GM12878 (cell line): ENCODE results near the gene ATL3. TPM values are rescaled to one million over a fixed set of nuclear protein-coding genes. Genes with fewer than 3 reads are reported as not detected.

Experiments used
- ATAC-seq: fragments of 200-7000 bp; cut with Tn5 transposase; 3 replicates; pipeline ENCODE4 v1.9.1; 2020; ENCODE audit warnings: mild to moderate bottlenecking, moderate library complexity
- BruUV-seq: library from RNA; stranded (reverse); fragments of 400-500 nt; replicated peaks from 2 replicates; lab custom pipeline; 2021; lab: Mats Ljungman, UMichigan
- CTCF ChIA-PET: fragments of 300-600 bp; sonication (Branson Sonifier 250); formaldehyde crosslinking; extraction: SDS; loops from one replicate; lab custom pipeline; 2021; ENCODE audit warnings: inconsistent platforms; lab: Yijun Ruan, JAX
- POLR2A ChIA-PET: fragments of 350-600 bp; formaldehyde crosslinking; extraction: SDS; loops from one replicate; lab custom pipeline; 2021; ENCODE audit warnings: inconsistent platforms; lab: Charles Lee
- RAD21 ChIA-PET: fragments of 300-600 bp; sonication (Branson Sonifier 250); formaldehyde crosslinking; loops from one replicate; lab custom pipeline; 2023; ENCODE audit warnings: antibody characterized with exemption; ENCODE audit not compliant: unreplicated experiment; lab: Charles Lee
- SMC1A ChIA-PET: fragments of 300-600 bp; sonication (Branson Sonifier 250); formaldehyde crosslinking; loops from one replicate; lab custom pipeline; 2023; ENCODE audit not compliant: unreplicated experiment, uncharacterized antibody; lab: Charles Lee
- DNase-seq: peaks from one replicate; pipeline ENCODE4 v3.0.0-alpha.2; 2011; ENCODE audit warnings: low read depth, low spot score
- FAIRE-seq: peaks from 3 replicates; lab custom pipeline; 2011; peaks lifted over from hg19 to GRCh38; lab: Jason Lieb, UNC
- H2AFZ ChIP-seq: 2 replicates; pipeline ENCODE4 v1.6.0; 2011; ENCODE audit warnings: low read depth, low read length, control low read depth; ENCODE audit not compliant: control insufficient read depth
- H3K27ac ChIP-seq: 2 replicates; pipeline ENCODE4 v1.5.1; 2011; ENCODE audit warnings: control low read depth; ENCODE audit not compliant: control insufficient read depth, insufficient read depth
- H3K27me3 ChIP-seq, 2 experiments: replicated peaks in 1 of 2; 2 replicates each; pipeline versions ENCODE4 v1.6.0 to v1.6.1; 2011; ENCODE audit warnings: low read length in 1 of 2; ENCODE audit not compliant: control insufficient read depth in 2 of 2, insufficient read depth in 2 of 2
- H3K36me3 ChIP-seq, 2 experiments: 2 replicates each; pipeline ENCODE4 v1.5.1; 2011; ENCODE audit warnings: low read length in 1 of 2; ENCODE audit not compliant: control insufficient read depth in 2 of 2, insufficient read depth in 2 of 2
- H3K4me1 ChIP-seq: 2 replicates; pipeline ENCODE4 v1.6.1; 2011; ENCODE audit warnings: mild to moderate bottlenecking, low read length, moderate library complexity, mixed read lengths; ENCODE audit not compliant: control insufficient read depth, insufficient read depth
- H3K4me2 ChIP-seq: 2 replicates; pipeline ENCODE4 v1.6.0; 2011; ENCODE audit warnings: control low read depth; ENCODE audit not compliant: control insufficient read depth, insufficient read depth
- H3K4me3 ChIP-seq: fragments of 200-600 bp; sonication (generic); 2 replicates; pipeline ENCODE4 v1.5.1; 2016
- H3K79me2 ChIP-seq: 2 replicates; pipeline ENCODE4 v1.6.0; 2011; ENCODE audit warnings: low read length; ENCODE audit not compliant: control insufficient read depth, insufficient read depth
- H3K9ac ChIP-seq: 2 replicates; pipeline ENCODE4 v1.8.0; 2011; ENCODE audit warnings: low read length, control low read depth, mixed read lengths; ENCODE audit not compliant: control insufficient read depth, insufficient read depth
- H3K9me3 ChIP-seq: replicated peaks from 3 replicates; pipeline ENCODE4 v1.5.1; 2011; ENCODE audit warnings: mild to moderate bottlenecking, low read length; ENCODE audit not compliant: control insufficient read depth, insufficient read depth
- H4K20me1 ChIP-seq: 2 replicates; pipeline ENCODE4 v1.6.0; 2011; ENCODE audit not compliant: control insufficient read depth, insufficient read depth
- CBX3 ChIP-seq: fragments of 200-600 bp; sonication (generic); IDR thresholded peaks from 2 replicates; pipeline ENCODE4 v1.6.1; 2016; ENCODE audit warnings: low read depth, borderline replicate concordance
- FOS ChIP-seq: IDR thresholded peaks from 3 replicates; pipeline ENCODE4 v1.6.1; 2011; ENCODE audit warnings: borderline replicate concordance; ENCODE audit not compliant: insufficient read length; ENCODE audit errors: extremely low read depth
- IKZF1 ChIP-seq: fragments of 450-650 bp; conservative IDR thresholded peaks from 2 replicates; pipeline ENCODE4 v1.6.1; 2017; ENCODE audit warnings: antibody characterized with exemption, mild to moderate bottlenecking
- MEF2A ChIP-seq: IDR thresholded peaks from 2 replicates; pipeline ENCODE4 v1.6.1; 2011; ENCODE audit warnings: low read depth, mild to moderate bottlenecking, low read length, moderate library complexity; ENCODE audit not compliant: insufficient read depth
- MEF2B ChIP-seq: fragments of 450-650 bp; IDR thresholded peaks from 2 replicates; pipeline ENCODE4 v1.6.1; 2018; ENCODE audit warnings: mild to moderate bottlenecking, moderate library complexity; ENCODE audit not compliant: partially characterized antibody, poor library complexity, severe bottlenecking
- MXI1 ChIP-seq: fragments of 150-350 bp; IDR thresholded peaks from 2 replicates; pipeline ENCODE4 v1.6.1; 2011; ENCODE audit warnings: low read depth, mild to moderate bottlenecking, inconsistent platforms, low read length, improper control_type of control experiment
- NR2C2 ChIP-seq: IDR thresholded peaks from 2 replicates; pipeline ENCODE4 v1.6.1; 2011; ENCODE audit warnings: borderline replicate concordance, low read depth; ENCODE audit not compliant: control insufficient read depth, insufficient read length
- RAD51 ChIP-seq: fragments of 450-650 bp; IDR thresholded peaks from 2 replicates; pipeline ENCODE4 v1.6.1; 2016; ENCODE audit warnings: moderate library complexity, mild to moderate bottlenecking, inconsistent platforms
- SPI1 ChIP-seq: IDR thresholded peaks from 2 replicates; pipeline ENCODE4 v1.6.1; 2011; ENCODE audit warnings: low read depth, mild to moderate bottlenecking, low read length, moderate library complexity, borderline replicate concordance; ENCODE audit not compliant: insufficient read depth
- ZSCAN29 ChIP-seq: fragments of 450-650 bp; IDR thresholded peaks from 2 replicates; pipeline ENCODE4 v1.6.1; 2017; ENCODE audit warnings: mild to moderate bottlenecking, moderate library complexity
- WGBS: methylation state at CpG from one replicate; pipeline ENCODE4 v1.1.6; 2016; ENCODE audit warnings: low lambda C conversion rate; ENCODE audit not compliant: insufficient replicate concordance, insufficient coverage; ENCODE audit errors: missing lambda C conversion rate; 5-methylcytosine and 5-hydroxymethylcytosine counted together
- in situ Hi-C: fragments of 300-500 bp; cut with MboI; formaldehyde crosslinking; loops from 9 replicates; pipeline ENCODE4 v1.14.3; 2018; ENCODE audit warnings: mixed read lengths
- intact Hi-C: fragments of 100-400 bp; cut with micrococcal nuclease; formaldehyde crosslinking; loops from one replicate; pipeline ENCODE4 v1.14.2; 2022; ENCODE audit not compliant: unreplicated experiment
- polyA plus RNA-seq, 11 experiments: library from polyadenylated mRNA; depleted of rRNA in 4 of 11; unstranded in 6 of 11; stranded (reverse) in 5 of 11; fragments of >200 nt; fragmentation: Nextera tagmentation in 4 of 11; fragmentation: Illumina TruSeq in 1 of 11; extraction: Ambion mirVana in 4 of 11; extraction: Trizol in 1 of 11; gene quantifications; 1 replicate in 1 of 11; 2 replicates in 10 of 11; pipeline versions ENCODE4 v1.2.1 to v1.2.3, GENCODE V29; 2011 to 2016; ENCODE audit warnings: inconsistent platforms in 2 of 11, missing spikeins in 2 of 11, low read depth in 1 of 11
- total RNA-seq, 4 experiments: library from RNA; depleted of rRNA in 3 of 4; stranded (reverse); fragments of >200 nt in 3 of 4; fragmentation: Illumina TruSeq in 1 of 4; extraction: Trizol in 1 of 4; gene quantifications; 2 replicates each; pipeline versions ENCODE4 v1.2.1 to v1.2.3, GENCODE V29; 2013 to 2021
- TF ChIP-seq, protein P1 (sequence below): fragments of 450-650 bp; conservative IDR thresholded peaks from 2 replicates; pipeline ENCODE4 v1.6.1; 2017; ENCODE audit warnings: mild to moderate bottlenecking, moderate library complexity
- TF ChIP-seq, protein P2 (sequence below): IDR thresholded peaks from 2 replicates; pipeline ENCODE4 v1.6.1; 2011; ENCODE audit warnings: low read depth, low read length, improper control_type of control experiment, borderline replicate concordance
- TF ChIP-seq, protein P3 (sequence below): IDR thresholded peaks from 2 replicates; pipeline ENCODE4 v1.6.1; 2012; ENCODE audit warnings: improper control_type of control experiment, low read depth, low read length; ENCODE audit not compliant: insufficient replicate concordance
- TF ChIP-seq, protein P4 (sequence below): IDR thresholded peaks from 2 replicates; pipeline ENCODE4 v1.6.1; 2012; ENCODE audit warnings: low read depth, low read length, improper control_type of control experiment

ATL3 gene
- total and polyA plus RNA-seq, 10 of the 15 experiments (the other 5 are each of a cell fraction or from before 2014, with no cell fraction given) = 12.0 to 36.0 (median 21.5) TPM

DNA sequence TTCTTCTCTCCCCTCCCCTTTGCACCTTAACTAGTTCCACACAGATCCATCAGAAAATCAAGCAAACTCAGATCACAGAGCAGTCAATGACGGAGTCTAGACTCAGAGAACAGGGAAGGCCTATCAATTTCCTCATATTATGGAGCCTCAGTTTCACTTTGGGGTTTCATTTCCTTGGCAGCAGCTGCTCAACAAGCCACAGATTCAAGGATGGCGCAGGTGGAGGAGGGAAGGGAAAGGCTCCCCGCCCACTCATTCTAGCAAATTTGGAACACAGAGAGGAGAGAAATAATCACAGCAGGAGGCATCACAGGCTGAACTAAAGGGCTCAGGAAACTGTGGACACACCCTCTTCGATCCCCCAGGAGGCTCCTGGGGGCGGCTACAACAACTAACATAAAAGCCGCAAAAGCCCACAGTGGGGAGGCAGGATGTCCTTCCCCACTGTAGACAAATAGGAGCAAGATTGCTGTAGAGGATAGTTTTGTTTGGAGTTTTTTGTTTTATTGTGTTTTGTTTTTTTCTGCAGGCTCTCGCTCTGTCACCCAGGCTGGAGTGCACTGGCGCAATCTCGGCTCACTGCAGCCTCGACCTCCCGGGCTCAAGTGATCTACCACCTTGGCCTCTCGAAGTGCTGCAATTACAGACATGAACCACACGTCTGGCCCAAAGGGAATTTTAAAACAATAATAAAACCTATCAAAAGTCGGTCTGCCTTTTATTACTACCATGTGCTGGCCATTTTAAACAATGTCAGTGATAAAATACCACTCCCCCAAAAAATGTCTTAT, 60.4 kb downstream of the ATL3 start:
- no TSS peak for BruUV-seq
- H3K4me1 ChIP-seq = peaks cover 4% of the 10 kb centered on the region
- no peaks in the 10 kb centered on the region for H3K79me2 ChIP-seq
- H3K27me3 ChIP-seq = no peaks in the 10 kb centered on the region; a peak in 1 of 4 replicates
- 49% methylated on average over 14 of the region's 14 CpGs for WGBS
- RAD21 ChIA-PET = no interaction called here
- intact Hi-C loops (no loop called here), in situ Hi-C loops (no loop called here)
- H3K27ac ChIP-seq = no peak overlapping the region
- no peak overlapping the region for H3K9ac ChIP-seq
- POLR2A ChIA-PET = no interaction called here
- FAIRE-seq (no peak), DNase-seq (no peak), ATAC-seq (no peak)
- H3K4me2 ChIP-seq = no peak overlapping the region
- SMC1A ChIA-PET = no interaction called here
- no peaks in the 10 kb centered on the region for H3K9me3 ChIP-seq
- no peaks in the 10 kb centered on the region for H4K20me1 ChIP-seq
- CTCF ChIA-PET = no interaction called here
- H2AFZ ChIP-seq = no peak overlapping the region
- H3K36me3 ChIP-seq = no peaks in the 10 kb centered on the region
- no peak overlapping the region for H3K4me3 ChIP-seq
- TF ChIP-seq NR2C2 (no peak), SPI1 (no peak), CBX3 (no peak), MEF2A (no peak), MEF2B (no peak), ZSCAN29 (no peak), MXI1 (no peak), IKZF1 (no peak), FOS (no peak), RAD51 (no peak)
- TF ChIP-seq, protein P1, sequence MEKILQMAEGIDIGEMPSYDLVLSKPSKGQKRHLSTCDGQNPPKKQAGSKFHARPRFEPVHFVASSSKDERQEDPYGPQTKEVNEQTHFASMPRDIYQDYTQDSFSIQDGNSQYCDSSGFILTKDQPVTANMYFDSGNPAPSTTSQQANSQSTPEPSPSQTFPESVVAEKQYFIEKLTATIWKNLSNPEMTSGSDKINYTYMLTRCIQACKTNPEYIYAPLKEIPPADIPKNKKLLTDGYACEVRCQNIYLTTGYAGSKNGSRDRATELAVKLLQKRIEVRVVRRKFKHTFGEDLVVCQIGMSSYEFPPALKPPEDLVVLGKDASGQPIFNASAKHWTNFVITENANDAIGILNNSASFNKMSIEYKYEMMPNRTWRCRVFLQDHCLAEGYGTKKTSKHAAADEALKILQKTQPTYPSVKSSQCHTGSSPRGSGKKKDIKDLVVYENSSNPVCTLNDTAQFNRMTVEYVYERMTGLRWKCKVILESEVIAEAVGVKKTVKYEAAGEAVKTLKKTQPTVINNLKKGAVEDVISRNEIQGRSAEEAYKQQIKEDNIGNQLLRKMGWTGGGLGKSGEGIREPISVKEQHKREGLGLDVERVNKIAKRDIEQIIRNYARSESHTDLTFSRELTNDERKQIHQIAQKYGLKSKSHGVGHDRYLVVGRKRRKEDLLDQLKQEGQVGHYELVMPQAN = no peak
- TF ChIP-seq, protein P2, sequence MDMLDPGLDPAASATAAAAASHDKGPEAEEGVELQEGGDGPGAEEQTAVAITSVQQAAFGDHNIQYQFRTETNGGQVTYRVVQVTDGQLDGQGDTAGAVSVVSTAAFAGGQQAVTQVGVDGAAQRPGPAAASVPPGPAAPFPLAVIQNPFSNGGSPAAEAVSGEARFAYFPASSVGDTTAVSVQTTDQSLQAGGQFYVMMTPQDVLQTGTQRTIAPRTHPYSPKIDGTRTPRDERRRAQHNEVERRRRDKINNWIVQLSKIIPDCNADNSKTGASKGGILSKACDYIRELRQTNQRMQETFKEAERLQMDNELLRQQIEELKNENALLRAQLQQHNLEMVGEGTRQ = no peak
- TF ChIP-seq, protein P3, sequence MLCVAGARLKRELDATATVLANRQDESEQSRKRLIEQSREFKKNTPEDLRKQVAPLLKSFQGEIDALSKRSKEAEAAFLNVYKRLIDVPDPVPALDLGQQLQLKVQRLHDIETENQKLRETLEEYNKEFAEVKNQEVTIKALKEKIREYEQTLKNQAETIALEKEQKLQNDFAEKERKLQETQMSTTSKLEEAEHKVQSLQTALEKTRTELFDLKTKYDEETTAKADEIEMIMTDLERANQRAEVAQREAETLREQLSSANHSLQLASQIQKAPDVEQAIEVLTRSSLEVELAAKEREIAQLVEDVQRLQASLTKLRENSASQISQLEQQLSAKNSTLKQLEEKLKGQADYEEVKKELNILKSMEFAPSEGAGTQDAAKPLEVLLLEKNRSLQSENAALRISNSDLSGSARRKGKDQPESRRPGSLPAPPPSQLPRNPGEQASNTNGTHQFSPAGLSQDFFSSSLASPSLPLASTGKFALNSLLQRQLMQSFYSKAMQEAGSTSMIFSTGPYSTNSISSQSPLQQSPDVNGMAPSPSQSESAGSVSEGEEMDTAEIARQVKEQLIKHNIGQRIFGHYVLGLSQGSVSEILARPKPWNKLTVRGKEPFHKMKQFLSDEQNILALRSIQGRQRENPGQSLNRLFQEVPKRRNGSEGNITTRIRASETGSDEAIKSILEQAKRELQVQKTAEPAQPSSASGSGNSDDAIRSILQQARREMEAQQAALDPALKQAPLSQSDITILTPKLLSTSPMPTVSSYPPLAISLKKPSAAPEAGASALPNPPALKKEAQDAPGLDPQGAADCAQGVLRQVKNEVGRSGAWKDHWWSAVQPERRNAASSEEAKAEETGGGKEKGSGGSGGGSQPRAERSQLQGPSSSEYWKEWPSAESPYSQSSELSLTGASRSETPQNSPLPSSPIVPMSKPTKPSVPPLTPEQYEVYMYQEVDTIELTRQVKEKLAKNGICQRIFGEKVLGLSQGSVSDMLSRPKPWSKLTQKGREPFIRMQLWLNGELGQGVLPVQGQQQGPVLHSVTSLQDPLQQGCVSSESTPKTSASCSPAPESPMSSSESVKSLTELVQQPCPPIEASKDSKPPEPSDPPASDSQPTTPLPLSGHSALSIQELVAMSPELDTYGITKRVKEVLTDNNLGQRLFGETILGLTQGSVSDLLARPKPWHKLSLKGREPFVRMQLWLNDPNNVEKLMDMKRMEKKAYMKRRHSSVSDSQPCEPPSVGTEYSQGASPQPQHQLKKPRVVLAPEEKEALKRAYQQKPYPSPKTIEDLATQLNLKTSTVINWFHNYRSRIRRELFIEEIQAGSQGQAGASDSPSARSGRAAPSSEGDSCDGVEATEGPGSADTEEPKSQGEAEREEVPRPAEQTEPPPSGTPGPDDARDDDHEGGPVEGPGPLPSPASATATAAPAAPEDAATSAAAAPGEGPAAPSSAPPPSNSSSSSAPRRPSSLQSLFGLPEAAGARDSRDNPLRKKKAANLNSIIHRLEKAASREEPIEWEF = no peak
- TF ChIP-seq, protein P4, sequence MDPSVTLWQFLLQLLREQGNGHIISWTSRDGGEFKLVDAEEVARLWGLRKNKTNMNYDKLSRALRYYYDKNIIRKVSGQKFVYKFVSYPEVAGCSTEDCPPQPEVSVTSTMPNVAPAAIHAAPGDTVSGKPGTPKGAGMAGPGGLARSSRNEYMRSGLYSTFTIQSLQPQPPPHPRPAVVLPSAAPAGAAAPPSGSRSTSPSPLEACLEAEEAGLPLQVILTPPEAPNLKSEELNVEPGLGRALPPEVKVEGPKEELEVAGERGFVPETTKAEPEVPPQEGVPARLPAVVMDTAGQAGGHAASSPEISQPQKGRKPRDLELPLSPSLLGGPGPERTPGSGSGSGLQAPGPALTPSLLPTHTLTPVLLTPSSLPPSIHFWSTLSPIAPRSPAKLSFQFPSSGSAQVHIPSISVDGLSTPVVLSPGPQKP = no peak
